CD4-positive, alpha-beta T cell treated with Interleukin-6 for 4 hours (primary cell): ENCODE results near the gene HYAL2.

Source experiments
- DNase-seq: peaks from one replicate; pipeline ENCODE4 v3.0.0-alpha.2; 2020; ENCODE audit warnings: mixed read lengths

Gene HYAL2, protein sequence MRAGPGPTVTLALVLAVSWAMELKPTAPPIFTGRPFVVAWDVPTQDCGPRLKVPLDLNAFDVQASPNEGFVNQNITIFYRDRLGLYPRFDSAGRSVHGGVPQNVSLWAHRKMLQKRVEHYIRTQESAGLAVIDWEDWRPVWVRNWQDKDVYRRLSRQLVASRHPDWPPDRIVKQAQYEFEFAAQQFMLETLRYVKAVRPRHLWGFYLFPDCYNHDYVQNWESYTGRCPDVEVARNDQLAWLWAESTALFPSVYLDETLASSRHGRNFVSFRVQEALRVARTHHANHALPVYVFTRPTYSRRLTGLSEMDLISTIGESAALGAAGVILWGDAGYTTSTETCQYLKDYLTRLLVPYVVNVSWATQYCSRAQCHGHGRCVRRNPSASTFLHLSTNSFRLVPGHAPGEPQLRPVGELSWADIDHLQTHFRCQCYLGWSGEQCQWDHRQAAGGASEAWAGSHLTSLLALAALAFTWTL

DNA sequence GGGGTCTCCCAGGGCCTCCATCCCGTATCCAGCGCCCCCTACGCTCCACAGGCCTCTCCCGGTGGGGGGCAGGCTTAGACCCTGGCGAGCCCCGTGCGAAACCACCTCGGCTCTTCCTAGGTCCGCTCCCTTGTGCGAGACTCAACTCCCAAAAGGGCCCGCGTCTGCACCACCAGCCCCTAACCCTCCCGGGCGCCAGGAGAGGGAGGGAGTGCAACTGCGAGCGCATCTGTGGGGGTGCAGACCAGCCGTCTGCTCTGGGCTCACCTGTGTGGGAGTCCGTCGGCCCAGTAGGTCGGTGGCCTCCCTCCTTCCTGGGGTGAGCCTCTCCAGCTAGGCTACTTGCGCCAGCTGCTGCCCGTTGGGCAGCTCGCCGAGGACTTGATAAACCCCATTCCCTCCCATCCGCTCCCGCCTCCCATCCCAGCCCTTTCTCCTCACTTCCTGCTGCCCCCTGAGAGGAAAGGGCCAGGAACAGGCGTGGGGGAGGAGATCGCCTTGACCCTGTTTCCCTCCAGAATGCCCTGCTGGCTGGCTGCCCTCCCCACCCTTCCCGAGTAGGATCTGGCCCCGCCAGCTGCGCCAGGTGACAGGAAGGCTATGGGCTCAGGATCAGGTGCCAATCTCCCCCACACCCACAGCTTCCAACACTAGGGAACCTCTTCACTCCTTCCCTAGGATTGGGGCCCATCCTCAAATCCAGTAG lies at the start of gene HYAL2:
Gene HYAL2, minus strand, starts transcription at position 360 of the 706 bp plus-strand sequence. CDS start 2,256 bp downstream, outside the sequence.
- DNase-seq, result no peak

DNA sequence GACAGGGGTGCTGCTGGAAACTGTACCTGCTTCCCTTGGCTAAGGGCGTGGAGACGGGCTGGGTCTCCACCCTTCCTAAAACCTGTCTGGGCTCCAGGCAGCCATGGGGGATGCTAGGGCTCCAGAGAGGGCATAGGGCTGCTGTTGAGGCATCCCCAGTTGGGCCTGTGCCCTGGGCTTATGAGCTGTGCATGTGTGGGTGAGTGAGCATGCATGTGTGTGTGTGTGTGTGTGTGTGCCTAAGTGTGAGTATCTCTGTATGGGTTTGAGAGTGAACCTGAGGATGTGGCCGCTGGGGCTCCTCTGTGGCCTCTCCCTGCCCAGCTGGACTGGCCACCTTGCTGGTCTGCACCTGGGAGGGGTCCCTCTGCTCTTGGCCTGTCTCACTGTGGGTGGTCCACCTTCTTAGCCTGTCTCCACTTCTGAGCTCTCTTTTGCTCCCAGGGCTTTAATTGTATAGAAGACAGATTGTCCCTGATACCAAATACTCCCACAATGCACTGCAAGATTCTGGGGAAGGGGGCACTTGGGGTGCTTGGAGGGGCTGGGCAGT lies 48.7 kb upstream of the HYAL2 start:
- no peak for DNase-seq

DNA sequence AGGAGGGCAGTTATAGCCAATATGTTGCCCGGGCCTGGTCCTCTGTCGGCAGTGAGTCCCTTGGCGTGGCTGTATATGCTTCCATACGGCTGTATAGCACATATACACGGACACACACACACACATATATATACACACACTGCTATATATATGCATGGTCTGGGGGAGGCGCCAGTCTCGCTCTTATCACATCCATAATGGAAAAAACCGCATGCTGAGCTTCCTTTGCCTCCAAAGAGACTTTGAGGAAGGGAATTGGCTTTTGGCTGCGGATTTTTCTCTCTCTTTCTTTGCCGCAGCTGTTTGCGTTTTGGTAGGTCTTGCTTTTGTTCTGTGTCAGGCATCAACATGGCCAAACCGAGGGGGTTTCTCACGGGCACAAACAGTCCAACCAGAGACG lies 48.0 kb upstream of the HYAL2 start:
- DNase-seq, result no peak

DNA sequence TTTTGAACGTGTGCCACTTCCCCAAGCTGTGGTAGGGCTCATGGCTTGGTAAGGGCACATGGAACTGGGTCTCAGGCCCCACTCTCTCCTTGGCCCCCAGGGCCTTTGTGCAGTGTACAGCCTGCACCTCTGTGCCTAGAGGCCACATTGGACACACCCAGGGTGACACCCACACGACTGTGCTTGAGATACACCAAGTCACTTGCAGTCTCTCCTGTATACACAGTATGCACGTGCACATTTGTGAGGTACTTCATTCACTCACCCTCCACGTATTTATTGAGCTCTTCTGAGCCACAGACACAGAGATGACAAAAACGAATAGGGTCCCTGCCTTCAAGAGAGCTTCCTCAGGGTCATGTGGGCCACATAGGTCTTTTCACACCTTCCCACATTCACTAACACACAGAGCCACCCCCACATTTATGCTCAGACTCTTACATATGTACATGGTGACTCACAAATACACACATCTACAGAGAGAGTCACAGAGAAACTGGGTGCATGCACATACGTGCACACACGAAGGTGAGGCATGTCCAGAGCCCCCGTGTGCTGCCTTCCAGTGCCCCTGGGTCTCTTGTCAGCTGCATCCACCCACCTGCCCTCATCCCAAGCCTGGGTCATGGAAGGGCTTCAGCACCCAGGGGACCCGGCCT lies 46.6 kb upstream of the HYAL2 start:
- no peak for DNase-seq

DNA sequence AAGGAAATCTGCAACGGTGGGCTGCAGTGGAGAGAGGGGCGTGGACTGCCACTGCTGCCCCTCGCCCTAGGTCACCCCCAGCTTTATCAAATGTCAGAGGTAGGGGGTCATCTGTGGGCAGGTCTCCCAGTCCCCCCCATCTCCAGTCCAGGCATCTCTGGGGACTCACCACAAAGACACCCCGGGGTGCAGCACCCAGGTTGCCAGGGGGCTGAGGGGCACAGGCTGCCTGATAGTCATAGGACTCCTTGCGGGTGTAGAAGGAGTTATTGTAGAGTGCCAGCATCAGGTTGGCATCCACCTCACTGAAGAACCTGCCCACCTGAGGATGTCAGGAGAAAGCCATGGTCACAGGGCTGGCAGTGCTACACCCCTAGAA lies 43.3 kb upstream of the HYAL2 start:
- no peak for DNase-seq

DNA sequence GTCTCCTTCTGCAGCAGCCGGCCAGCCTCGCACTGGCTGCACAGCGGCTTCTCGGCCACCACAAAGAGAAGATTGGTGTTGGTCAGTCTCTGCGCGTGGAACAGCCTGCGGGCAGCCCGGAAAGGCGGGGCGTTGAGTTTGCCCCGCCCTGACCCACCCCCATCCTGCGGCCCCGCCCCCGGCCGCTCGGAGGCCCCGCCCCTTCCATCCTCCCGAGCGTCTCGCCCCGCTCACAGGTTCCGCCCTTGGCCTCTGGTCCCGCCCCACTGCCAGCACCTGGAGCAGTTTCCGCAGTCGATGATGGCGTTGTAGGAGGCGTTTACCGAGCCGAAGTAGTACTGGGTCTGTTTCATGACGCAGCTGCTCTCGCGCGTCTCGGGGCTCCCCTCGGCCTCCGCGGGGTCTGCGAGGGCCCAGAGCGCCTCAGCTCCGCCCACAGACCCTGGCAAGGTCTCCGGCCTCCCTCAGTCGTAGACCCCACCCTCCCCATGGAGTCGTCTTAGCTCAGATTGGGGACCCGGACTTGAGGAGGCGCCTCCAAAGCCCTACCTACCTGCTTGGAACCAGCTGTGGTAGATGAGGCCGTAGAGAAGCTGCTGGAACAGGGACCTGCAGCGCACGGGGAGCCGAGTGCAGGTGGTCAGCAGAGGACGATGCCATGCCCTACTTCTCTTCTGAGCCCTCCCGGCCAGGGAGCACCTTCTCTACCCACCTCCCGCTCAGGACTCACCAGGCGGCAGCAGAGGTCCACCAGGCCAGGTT lies 42.7 kb upstream of the HYAL2 start:
- peak; percentile 97 for DNase-seq

DNA sequence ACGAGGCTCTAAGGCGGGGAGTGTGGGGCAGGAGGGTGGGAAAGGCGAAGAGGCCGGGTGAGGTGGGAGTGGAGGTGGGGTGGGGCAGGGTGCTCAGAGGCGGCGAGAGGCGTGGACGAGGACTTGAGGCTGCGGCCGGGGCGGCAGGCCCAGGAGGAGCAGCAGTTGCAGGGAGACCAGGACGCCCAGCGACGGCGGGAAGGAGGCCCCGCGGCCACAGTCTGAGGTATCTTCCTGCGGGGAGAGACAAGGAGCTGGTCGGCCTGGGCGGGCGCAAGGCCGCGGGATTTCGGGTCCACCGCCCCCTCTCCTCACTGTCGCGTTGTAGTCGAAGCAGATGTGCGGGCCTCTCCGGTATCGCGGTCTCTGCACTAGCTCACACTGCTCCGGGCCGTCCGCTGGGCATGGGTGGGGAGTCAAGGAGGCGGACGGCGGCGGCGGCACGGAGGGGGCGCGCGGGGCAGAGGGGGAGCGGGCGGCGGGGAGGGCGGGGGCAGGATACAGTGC lies 42.1 kb upstream of the HYAL2 start:
- DNase-seq, result no peak

DNA sequence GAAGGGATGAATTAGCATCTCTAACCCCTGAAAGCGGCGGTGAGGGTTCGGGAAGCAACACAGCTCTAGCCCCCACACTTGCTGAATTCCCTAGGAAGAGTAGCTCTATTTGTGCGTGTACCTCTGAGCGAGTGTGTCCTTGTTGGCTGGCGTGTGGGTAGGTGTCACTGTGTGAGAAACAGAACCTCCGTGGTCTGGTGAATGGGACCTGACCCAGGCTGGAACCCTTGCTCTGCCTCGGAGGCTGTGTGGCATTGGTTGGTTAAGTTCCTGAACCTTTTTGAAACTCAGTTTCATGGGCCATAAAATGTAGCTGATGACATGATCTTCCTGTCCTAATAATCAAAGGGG lies 37.2 kb upstream of the HYAL2 start:
- DNase-seq, result no peak

DNA sequence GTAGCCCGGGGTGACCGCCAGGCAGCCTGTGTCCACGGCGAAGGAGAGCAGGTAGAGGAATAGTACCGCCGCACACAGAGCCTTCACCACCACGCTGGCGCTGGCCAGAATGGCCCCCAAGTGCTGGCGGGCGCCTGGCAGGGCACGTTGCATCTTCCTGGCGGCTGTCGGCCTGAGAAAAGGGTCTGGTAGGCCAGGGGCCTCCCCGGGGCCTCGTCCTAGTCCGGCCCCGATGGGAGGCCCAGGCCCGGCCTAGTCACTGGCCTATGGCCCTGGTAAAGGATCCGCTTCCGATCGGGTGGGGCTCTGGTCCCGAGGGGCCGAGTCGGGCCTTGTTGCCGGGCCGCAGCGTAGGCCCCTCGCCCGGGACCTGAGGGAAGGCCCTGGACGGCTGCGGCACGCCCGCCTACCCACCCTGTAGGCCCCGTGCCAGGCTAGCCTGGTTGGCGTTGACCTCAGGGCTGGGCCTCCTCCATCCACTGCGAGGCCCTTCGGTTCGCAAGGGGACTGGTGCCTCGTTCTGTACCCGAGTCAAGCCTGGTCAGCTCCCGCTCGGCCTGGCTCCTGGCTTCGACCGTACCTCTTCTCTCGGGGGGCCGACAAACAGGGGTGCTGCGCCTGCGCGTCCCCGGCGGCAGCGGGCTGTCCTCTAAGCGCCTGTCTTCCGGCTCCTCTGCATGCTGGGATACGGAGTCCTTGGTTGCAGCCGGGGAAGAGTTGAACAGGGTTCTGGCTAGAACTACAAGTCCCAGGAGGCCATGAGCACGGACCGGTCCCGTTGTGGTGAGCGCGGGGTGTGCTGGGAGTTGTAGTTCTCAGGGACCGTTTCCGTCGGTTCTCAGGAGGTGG lies 36.6 kb upstream of the HYAL2 start, which contains the start of gene TMEM115:
Gene TMEM115, minus strand, starts transcription at position 611 of the 849 bp plus-strand sequence. Its CDS starts 458 bp downstream, at position 153.
- DNase-seq, result peak; percentile 96

DNA sequence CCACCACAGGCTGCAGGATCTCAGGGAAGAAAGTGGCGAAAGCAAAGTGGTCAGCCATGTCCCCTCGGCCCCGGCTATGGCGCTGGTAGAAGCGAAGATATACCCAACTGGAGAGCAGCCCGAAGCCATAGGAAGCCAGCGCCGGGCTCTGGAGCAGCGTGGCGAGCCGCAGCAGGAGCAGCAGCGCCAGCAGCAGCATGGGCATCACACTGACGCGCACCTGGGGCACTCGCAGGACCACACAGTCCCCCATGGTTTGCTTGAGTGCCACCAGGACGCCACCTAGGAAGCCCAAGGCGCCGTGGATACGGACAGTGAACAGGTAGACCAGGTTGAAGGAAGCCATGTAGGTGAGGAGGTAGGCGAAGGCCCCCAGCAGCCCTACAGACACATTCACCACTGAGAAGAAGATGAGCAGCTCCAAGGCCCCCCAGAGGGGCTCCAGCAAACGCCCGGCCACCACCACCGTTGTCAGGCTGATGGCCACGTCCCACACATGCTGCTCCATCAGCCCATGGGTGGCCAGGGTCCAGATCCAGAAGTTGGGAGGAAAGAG lies 35.9 kb upstream of the HYAL2 start:
- DNase-seq, result no peak

DNA sequence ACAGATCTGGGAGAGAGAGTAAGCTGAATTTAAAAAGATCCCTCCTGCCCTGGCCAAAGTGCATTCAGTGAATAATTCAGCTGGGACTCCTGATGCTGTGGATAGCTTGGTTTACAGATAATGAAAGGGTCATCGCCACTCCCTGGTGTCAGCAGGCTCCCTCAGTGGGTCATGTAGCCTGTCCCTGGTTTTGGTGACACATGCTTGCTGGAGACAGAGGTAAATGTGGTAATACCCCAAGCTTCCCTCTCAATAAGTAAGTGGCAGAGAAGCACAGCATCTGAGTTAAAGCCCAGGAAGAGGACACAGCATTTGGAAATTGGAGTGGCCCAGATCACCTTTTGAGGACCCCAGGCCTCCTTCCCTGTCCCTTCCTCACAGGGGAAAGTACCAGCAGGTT lies 34.9 kb upstream of the HYAL2 start:
- DNase-seq, result no peak

DNA sequence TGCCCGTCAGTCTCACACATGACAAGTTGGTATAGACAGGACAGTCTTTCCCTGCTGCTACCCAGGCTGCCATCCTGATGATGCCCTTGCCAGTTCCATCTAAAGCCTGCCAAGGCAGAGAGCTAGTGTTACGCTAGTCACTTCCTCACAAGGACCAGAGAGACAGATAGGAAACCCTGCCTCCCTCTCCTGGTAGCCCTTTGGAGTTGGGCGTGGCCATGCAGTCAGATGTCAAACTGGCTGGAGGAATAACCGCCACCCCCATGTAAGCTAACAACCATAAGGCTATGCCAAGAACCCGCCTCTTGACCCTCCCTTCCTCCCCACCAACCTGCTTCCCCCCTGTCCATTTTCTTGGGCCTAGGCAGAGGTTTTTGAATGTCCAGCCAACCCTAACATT lies 34.0 kb upstream of the HYAL2 start:
- no peak for DNase-seq

DNA sequence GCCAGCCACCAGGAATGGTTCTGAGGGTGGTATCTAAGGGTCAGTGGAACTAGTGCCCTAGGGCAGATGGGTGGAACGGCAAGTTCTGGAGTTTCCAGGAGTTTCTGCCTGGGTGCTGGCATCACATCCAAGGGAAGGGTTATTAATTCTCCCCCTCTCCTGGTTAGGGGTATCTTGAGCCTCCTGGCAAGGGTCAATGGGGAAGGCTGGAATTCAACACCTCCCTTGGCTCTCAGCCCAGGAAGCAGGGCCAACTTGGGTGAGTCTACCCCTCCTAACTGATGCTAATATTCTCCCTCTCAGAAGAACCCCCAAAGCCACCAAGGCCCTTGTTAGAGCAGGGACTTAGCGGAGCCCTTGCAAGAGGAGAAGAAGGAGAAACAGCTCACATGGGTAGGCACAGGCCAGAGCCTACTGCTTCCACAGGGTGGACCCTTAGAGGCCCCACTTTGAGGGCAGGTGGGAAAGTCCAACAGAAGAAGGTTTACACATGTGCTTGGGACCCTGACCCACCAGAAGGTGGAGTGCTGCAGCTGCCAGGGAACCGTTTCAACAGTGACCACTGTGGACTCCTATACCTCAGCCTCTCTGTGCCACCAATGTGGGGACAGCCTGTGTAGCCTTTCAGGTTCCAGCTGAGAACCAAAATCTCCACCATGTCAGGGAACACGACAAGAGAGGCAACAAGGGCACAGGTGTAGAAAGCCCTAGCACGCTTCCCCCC lies 33.4 kb upstream of the HYAL2 start:
- DNase-seq, result no peak

DNA sequence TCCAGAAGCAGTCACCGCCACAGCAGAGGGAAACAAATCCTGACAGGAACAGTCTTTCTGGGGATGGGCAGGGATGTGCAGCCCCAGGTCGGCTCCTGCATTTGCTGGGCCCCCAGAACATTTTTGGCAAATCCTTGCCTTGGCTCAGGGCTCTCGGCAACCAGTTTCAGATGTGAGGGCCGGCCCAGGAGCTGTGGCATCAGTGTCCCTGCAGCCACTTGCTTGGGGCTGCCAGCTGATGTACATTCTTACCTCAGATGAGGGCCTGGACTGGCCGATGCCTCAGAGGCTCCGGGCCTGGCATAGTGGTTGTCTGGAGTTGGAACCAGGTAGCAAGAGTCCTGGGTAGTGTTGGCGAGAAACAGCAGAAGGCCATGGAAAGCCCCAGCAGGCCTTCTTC lies 32.3 kb upstream of the HYAL2 start:
- DNase-seq, result no peak

DNA sequence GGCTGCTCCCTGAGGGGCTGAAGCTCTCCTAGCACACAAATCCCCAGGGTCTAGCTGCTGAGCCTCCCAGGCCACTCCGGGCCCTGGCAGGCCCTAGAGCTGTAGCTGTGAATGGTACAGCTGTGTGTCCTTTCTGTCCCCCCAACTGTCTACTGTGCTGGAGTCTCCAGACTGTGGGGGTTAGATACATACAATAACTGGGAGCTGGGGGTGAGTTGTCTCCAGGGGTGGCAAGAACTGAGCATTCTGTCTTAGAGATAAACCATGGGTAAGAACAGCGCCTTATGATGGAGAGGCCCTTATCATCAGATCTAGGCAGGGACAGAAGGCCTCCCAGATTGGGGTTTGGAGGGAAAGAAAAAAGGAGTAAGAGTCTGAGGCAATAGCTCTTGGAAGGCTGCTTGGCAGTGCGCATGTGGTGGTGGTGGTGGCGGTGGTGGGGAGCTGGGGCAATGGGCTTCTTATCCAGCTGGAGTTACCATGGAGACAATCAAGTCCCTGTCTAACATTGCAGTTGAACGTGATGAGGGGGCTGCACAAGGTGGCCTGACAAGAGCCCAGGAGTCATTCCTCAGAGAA lies 31.7 kb upstream of the HYAL2 start:
- no peak for DNase-seq

DNA sequence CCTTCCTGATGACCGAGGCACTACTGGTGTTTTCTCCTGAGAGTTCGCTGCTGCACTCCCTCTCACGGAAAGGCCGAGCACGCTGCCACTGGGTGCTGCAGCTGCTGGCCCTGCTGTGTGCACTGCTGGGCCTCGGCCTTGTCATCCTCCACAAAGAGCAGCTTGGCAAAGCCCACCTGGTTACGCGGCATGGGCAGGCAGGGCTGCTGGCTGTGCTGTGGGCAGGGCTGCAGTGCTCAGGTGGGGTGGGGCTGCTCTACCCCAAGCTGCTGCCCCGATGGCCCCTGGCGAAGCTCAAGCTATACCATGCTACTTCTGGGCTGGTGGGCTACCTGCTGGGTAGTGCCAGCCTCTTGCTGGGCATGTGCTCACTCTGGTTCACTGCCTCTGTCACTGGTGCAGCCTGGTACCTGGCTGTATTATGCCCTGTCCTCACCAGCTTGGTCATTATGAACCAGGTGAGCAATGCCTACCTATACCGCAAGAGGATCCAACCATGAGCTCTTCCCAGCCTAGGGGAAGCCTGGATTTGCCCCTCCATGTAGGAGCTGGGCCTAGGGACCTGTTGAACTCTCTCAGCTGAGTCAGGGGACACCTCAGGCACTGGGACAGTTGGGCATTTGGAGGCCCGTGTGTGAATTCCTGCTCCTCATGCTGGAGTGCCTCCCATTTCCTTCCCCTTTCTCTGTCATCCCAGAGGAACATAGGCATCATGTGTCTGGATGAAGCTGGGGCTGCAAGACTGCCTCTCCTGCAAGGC lies 30.9 kb upstream of the HYAL2 start:
- no peak for DNase-seq

DNA sequence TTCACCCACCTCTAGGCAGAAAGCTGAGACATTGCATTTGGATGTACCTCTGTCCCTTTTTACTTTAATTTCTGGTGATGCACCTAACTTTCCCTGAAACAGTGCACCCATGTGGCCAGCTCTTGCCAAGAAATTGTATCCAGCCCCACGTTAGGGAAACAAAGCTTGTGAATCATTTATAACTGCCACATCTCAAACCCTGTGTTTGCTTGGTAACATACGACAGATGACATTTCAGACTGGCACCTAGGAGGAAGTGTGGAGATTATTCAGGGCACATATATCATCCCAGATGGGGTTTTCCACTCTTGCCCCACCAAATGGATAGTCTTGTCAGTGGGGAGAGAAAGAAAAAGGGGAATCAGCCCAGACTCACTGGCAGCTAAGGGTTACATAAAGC lies 30.2 kb upstream of the HYAL2 start:
- DNase-seq, result no peak

DNA sequence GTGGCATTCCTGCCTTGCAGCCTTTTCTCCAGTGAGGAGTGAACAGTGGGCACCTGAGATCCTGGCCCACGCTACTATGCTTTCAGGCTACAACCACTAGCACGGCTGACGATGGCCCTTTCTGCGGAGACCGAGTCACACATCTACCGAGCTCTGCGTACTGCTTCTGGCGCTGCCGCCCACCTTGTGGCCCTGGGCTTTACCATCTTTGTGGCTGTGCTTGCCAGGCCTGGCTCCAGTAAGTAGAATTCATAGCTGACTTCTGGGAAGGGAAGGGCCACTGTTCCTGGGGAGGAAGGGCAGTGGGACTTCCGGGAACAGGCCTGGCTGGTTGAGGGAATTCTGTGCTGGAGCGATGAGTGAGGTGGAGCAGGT lies 28.8 kb upstream of the HYAL2 start:
- DNase-seq, result no peak
